SK-N-SH (cell line): ENCODE results near the gene GPR22. TPM values are rescaled to one million over a fixed set of nuclear protein-coding genes. Genes with fewer than 3 reads are reported as not detected.

Experiments
- CTCF ChIA-PET: fragments of 300-600, 350-600 bp; formaldehyde crosslinking; extraction: SDS; loops from one replicate; lab custom pipeline; 2021; lab: Yijun Ruan, JAX
- POLR2A ChIA-PET: fragments of 350-600 bp; sonication (Branson Sonifier 250); formaldehyde crosslinking; extraction: SDS; loops from one replicate; lab custom pipeline; 2020; ENCODE audit warnings: antibody characterized with exemption, inconsistent platforms; lab: Yijun Ruan, JAX
- DNase-seq: peaks from one replicate; pipeline ENCODE4 v3.0.0; 2012
- H2AFZ ChIP-seq: fragments of 200-600 bp; sonication (generic); 2 replicates; pipeline ENCODE4 v1.8.1; 2016; ENCODE audit warnings: antibody characterized with exemption, mild to moderate bottlenecking, low read depth
- H3F3A ChIP-seq: fragments of 200-600 bp; sonication (generic); replicated peaks from 2 replicates; pipeline ENCODE3; 2016; ENCODE audit warnings: antibody characterized with exemption, mild to moderate bottlenecking; ENCODE audit not compliant: insufficient read depth
- H3K27ac ChIP-seq, 2 experiments: fragments of 200-500 bp in 1 of 2; fragments of 200-600 bp in 1 of 2; sonication (Bioruptor generic) in 1 of 2; sonication (generic), shearing (Covaris generic) in 1 of 2; 2 replicates each; pipeline versions ENCODE4 v1.5.1 to v1.6.1; 2014 to 2016; ENCODE audit warnings: low read depth in 2 of 2, inconsistent platforms in 1 of 2, low read length in 1 of 2, mild to moderate bottlenecking in 1 of 2, mixed read lengths in 1 of 2
- H3K27me3 ChIP-seq: fragments of 200-600 bp; sonication (generic), shearing (Covaris generic); 2 replicates; pipeline ENCODE4 v1.6.1; 2016; ENCODE audit warnings: mixed run types; ENCODE audit not compliant: insufficient read depth
- H3K36me3 ChIP-seq, 2 experiments: fragments of 200-500 bp in 1 of 2; fragments of 200-600 bp in 1 of 2; sonication (Bioruptor generic) in 1 of 2; sonication (generic) in 1 of 2; replicated peaks in 1 of 2; 2 replicates each; pipeline versions ENCODE3 to v1.5.1; 2014 to 2016; ENCODE audit warnings: low read length in 1 of 2, mild to moderate bottlenecking in 1 of 2; ENCODE audit not compliant: insufficient read depth in 2 of 2, control insufficient read depth in 1 of 2
- H3K4me1 ChIP-seq, 2 experiments: fragments of 200-500 bp in 1 of 2; fragments of 200-600 bp in 1 of 2; sonication (Bioruptor generic) in 1 of 2; sonication (generic), shearing (Covaris generic) in 1 of 2; 2 replicates each; pipeline versions ENCODE4 v1.5.1 to v1.6.1; 2014 to 2016; ENCODE audit warnings: low read depth in 1 of 2, low read length in 1 of 2, mixed run types in 1 of 2; ENCODE audit not compliant: insufficient read depth in 2 of 2, control insufficient read depth in 1 of 2
- H3K4me2 ChIP-seq: fragments of 200-600 bp; sonication (generic), shearing (Covaris generic); 2 replicates; pipeline ENCODE4 v1.6.1; 2017; ENCODE audit warnings: mixed run types
- H3K4me3 ChIP-seq, 2 experiments: fragments of 200-500 bp in 1 of 2; fragments of 200-600 bp in 1 of 2; sonication (Bioruptor generic) in 1 of 2; sonication (generic), shearing (Covaris generic) in 1 of 2; 2 replicates each; pipeline versions ENCODE4 v1.5.1 to v1.8.1; 2014 to 2016; ENCODE audit warnings: low read depth in 2 of 2, inconsistent platforms in 1 of 2, low read length in 1 of 2, mild to moderate bottlenecking in 1 of 2, mixed read lengths in 1 of 2, moderate library complexity in 1 of 2
- H3K79me2 ChIP-seq: fragments of 200-600 bp; sonication (generic); 2 replicates; pipeline ENCODE4 v1.8.1; 2017; ENCODE audit warnings: mild to moderate bottlenecking; ENCODE audit not compliant: insufficient read depth
- H3K9ac ChIP-seq: fragments of 200-600 bp; sonication (generic); 2 replicates; pipeline ENCODE4 v1.6.1; 2017; ENCODE audit warnings: mixed run types
- H3K9me2 ChIP-seq: fragments of 200-600 bp; sonication (generic); 2 replicates; pipeline ENCODE4 v1.6.1; 2017; ENCODE audit warnings: mixed run types
- H3K9me3 ChIP-seq: fragments of 200-600 bp; sonication (generic); 2 replicates; pipeline ENCODE4 v1.6.1; 2017; ENCODE audit warnings: mixed run types, mild to moderate bottlenecking, moderate library complexity
- H4K20me1 ChIP-seq: fragments of 200-600 bp; sonication (generic); 2 replicates; pipeline ENCODE4 v1.6.1; 2017; ENCODE audit warnings: mild to moderate bottlenecking, mixed run types; ENCODE audit not compliant: insufficient read depth
- FOXM1 ChIP-seq: IDR thresholded peaks from 2 replicates; pipeline ENCODE4 v1.4.0; 2012; ENCODE audit warnings: low read depth, mild to moderate bottlenecking
- GATA2 ChIP-seq: sonication (generic); formaldehyde crosslinking; IDR thresholded peaks from 2 replicates; pipeline ENCODE4 v1.5.0; 2020; ENCODE audit warnings: mild to moderate bottlenecking, missing genetic modification reagents
- JUND ChIP-seq: IDR thresholded peaks from 2 replicates; pipeline ENCODE4 v1.4.0; 2012
- NRF1 ChIP-seq: IDR thresholded peaks from 2 replicates; pipeline ENCODE4 v1.6.1; 2012; ENCODE audit warnings: low read depth, mild to moderate bottlenecking, low read length
- RFX5 ChIP-seq: IDR thresholded peaks from 2 replicates; pipeline ENCODE4 v1.6.1; 2012; ENCODE audit warnings: mild to moderate bottlenecking, improper control_type of control experiment, low read length
- RXRA ChIP-seq: IDR thresholded peaks from 2 replicates; pipeline ENCODE4 v1.4.0; 2012; ENCODE audit warnings: low read depth, mild to moderate bottlenecking, borderline replicate concordance
- TCF12 ChIP-seq: IDR thresholded peaks from 2 replicates; pipeline ENCODE4 v1.4.0; 2012
- TEAD4 ChIP-seq: IDR thresholded peaks from 2 replicates; pipeline ENCODE4 v1.4.0; 2012; ENCODE audit warnings: mild to moderate bottlenecking, borderline replicate concordance; ENCODE audit not compliant: insufficient read depth
- WGBS: methylation state at CpG from one replicate; pipeline ENCODE4 v1.1.6; 2017; ENCODE audit warnings: low lambda C conversion rate; 5-methylcytosine and 5-hydroxymethylcytosine counted together
- polyA plus RNA-seq, 3 experiments: library from polyadenylated mRNA; depleted of rRNA; stranded (reverse); fragments of >200 nt; gene quantifications; 2 replicates each; pipeline ENCODE4 v1.2.3, GENCODE V29; 2012
- TF ChIP-seq, protein P1 (sequence below): fragments of 150-350 bp; IDR thresholded peaks from 2 replicates; pipeline ENCODE4 v1.6.1; 2017; ENCODE audit warnings: antibody characterized with exemption, low read length, low read depth, borderline replicate concordance
- TF ChIP-seq, protein P2 (sequence below): IDR thresholded peaks from 2 replicates; pipeline ENCODE4 v1.4.0; 2012; ENCODE audit warnings: low read depth, borderline replicate concordance
- TF ChIP-seq, protein P3 (sequence below): fragments of 150-350 bp; IDR thresholded peaks from 2 replicates; pipeline ENCODE4 v1.6.1; 2016; ENCODE audit warnings: mild to moderate bottlenecking, low read depth, low read length
- TF ChIP-seq, protein P4 (sequence below): fragments of 200-600 bp; sonication (generic); IDR thresholded peaks from 2 replicates; pipeline ENCODE4 v1.6.1; 2017; ENCODE audit warnings: antibody characterized with exemption, mild to moderate bottlenecking, moderate library complexity

Gene GPR22
- polyA plus RNA-seq, 1 of the 3 experiments (the other 2 are of a cell fraction): 0.03 TPM

DNA sequence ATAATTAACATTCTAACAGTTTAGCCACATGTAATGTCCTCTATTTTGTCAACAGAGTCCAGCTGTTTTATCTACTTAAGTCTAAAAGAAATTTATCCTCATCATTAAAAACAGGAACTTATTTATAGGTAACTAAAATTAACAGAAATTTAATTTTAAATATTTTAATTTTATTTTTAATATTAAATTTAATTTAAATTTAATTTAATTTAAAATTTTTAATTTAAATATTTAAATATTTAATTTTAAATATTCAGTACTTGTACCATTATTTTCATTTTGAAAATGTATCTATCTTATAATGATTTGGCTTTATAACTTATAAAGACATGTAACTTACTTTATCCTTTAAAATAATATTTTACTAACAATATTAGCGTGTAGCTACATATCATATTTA lies 1.0 kb upstream of the GPR22 start:
- Histone ChIP-seq H3K9ac (no peak overlapping the region), H3K4me1 (peaks cover 5 to 41% of the 10 kb centered on the region in 2 experiments; a peak in 2 of 4 replicates), H3K4me2 (no peak overlapping the region), H3K9me3 (no peaks in the 10 kb centered on the region), H3K27ac (no peak overlapping the region), H3K4me3 (no peak overlapping the region), H3K79me2 (0 out of 2 replicates have a peak, but pooled peaks cover 3% of the 10 kb centered on the region), H4K20me1 (no peaks in the 10 kb centered on the region), H3F3A (peaks cover 6% of the 10 kb centered on the region), H3K27me3 (no peaks in the 10 kb centered on the region), H3K36me3 (no peaks in the 10 kb centered on the region), H2AFZ (no peak overlapping the region), H3K9me2 (no peaks in the 10 kb centered on the region)
- no peak for TF ChIP-seq TEAD4
- TF ChIP-seq, protein P1, sequence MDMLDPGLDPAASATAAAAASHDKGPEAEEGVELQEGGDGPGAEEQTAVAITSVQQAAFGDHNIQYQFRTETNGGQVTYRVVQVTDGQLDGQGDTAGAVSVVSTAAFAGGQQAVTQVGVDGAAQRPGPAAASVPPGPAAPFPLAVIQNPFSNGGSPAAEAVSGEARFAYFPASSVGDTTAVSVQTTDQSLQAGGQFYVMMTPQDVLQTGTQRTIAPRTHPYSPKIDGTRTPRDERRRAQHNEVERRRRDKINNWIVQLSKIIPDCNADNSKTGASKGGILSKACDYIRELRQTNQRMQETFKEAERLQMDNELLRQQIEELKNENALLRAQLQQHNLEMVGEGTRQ: no peak
- no peak for TF ChIP-seq NRF1
- TF ChIP-seq, protein P2, sequence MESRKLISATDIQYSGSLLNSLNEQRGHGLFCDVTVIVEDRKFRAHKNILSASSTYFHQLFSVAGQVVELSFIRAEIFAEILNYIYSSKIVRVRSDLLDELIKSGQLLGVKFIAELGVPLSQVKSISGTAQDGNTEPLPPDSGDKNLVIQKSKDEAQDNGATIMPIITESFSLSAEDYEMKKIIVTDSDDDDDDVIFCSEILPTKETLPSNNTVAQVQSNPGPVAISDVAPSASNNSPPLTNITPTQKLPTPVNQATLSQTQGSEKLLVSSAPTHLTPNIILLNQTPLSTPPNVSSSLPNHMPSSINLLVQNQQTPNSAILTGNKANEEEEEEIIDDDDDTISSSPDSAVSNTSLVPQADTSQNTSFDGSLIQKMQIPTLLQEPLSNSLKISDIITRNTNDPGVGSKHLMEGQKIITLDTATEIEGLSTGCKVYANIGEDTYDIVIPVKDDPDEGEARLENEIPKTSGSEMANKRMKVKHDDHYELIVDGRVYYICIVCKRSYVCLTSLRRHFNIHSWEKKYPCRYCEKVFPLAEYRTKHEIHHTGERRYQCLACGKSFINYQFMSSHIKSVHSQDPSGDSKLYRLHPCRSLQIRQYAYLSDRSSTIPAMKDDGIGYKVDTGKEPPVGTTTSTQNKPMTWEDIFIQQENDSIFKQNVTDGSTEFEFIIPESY: no peak
- no peak for TF ChIP-seq GATA2 (CRISPR knock-in tag)
- TF ChIP-seq RFX5: no peak
- no peak for TF ChIP-seq RXRA
- TF ChIP-seq FOXM1: no peak
- no peak for DNase-seq
- 93% methylated on average over 1 of the region's 1 CpG for WGBS
- ChIA-PET CTCF (interaction anchor here (0.9 to 2.1 kb wide), 11 partner anchors 12 to 406 kb away, joined by 3 to 7 read pairs (median 3); partner anchors contain the start of gene BCAP29), POLR2A (interaction anchor here (0.8 kb wide), 1 partner anchor 95 kb away, joined by 3 read pairs; the partner anchor contains the start of genes COG5 and DUS4L)

DNA sequence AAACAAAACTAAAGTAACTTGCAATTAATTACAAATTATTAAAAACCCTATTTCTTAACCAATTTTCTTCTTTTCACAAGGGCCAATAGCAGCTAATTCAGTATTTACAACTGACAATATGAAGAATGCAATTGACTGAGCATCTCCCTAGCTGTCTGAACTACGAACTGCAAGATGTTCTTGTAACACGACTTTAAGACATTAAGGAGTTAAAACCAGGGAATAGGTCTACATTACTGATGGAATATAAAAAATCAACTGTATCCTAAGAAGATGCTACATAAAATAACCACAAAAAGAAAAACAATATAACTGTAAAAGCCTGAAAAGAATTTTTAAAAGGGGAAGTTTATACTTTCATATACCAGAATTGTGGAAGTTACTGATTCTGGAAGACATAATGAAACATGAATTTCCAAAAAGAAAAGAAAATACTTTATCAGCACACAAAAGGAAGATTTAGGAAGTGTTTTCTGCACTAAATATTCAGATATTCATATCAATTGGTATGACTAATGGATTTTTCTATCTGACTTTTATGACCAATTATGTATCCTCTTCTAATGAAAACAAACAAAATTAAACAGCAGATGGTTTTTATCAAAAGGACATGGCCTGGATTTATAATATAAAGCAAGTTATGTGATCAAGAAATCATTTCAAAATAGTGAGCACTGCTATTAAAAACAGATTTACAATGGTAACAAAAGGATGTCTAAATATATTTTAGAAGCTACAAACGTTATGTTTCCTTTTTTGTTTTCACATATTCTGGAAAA lies 1.6 kb downstream of the GPR22 start:
- Histone ChIP-seq H2AFZ (no peak overlapping the region), H3K4me3 (peak overlapping the region in 1 of 2 experiments; percentile 19; a peak in 3 of 4 replicates), H3F3A (peaks cover 6% of the 10 kb centered on the region), H3K27me3 (no peaks in the 10 kb centered on the region), H4K20me1 (no peaks in the 10 kb centered on the region), H3K9me2 (no peaks in the 10 kb centered on the region), H3K79me2 (0 out of 2 replicates have a peak, but pooled peaks cover 3% of the 10 kb centered on the region), H3K9me3 (no peaks in the 10 kb centered on the region), H3K4me1 (peaks cover 5 to 38% of the 10 kb centered on the region in 2 experiments; a peak in 2 of 4 replicates), H3K36me3 (no peaks in the 10 kb centered on the region), H3K4me2 (peak overlapping the region; percentile 26), H3K27ac (peak overlapping the region; percentile 39 to 81; a peak in 3 of 4 replicates), H3K9ac (no peak overlapping the region)
- CTCF ChIA-PET: interaction anchor here (0.7 to 5.6 kb wide), 12 partner anchors 8 to 408 kb away, joined by 3 to 23 read pairs (median 3); no protein-coding TSS in a partner anchor
- POLR2A ChIA-PET: no interaction called here
- DNase-seq: no peak
- WGBS: 34% methylated on average over 3 of the region's 3 CpGs
- TF ChIP-seq, protein P3, sequence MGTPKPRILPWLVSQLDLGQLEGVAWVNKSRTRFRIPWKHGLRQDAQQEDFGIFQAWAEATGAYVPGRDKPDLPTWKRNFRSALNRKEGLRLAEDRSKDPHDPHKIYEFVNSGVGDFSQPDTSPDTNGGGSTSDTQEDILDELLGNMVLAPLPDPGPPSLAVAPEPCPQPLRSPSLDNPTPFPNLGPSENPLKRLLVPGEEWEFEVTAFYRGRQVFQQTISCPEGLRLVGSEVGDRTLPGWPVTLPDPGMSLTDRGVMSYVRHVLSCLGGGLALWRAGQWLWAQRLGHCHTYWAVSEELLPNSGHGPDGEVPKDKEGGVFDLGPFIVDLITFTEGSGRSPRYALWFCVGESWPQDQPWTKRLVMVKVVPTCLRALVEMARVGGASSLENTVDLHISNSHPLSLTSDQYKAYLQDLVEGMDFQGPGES: no peak
- 0 out of 2 replicates have a peak, but pooled peaks have one; percentile 19 for TF ChIP-seq JUND
- TF ChIP-seq RXRA: no peak
- peak; percentile 84 for TF ChIP-seq TCF12
- TF ChIP-seq GATA2 (CRISPR knock-in tag): no peak
- TF ChIP-seq, protein P4, sequence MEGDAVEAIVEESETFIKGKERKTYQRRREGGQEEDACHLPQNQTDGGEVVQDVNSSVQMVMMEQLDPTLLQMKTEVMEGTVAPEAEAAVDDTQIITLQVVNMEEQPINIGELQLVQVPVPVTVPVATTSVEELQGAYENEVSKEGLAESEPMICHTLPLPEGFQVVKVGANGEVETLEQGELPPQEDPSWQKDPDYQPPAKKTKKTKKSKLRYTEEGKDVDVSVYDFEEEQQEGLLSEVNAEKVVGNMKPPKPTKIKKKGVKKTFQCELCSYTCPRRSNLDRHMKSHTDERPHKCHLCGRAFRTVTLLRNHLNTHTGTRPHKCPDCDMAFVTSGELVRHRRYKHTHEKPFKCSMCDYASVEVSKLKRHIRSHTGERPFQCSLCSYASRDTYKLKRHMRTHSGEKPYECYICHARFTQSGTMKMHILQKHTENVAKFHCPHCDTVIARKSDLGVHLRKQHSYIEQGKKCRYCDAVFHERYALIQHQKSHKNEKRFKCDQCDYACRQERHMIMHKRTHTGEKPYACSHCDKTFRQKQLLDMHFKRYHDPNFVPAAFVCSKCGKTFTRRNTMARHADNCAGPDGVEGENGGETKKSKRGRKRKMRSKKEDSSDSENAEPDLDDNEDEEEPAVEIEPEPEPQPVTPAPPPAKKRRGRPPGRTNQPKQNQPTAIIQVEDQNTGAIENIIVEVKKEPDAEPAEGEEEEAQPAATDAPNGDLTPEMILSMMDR: peak; percentile 30; the same call in 1 of the 2 replicates
